HUES64 (cell line): ENCODE measurements around the gene RERE.
A peak's percentile ranks its signal among the peaks of the same experiment; 100 is the strongest.

Experiments
- H3K27ac ChIP-seq: 2 replicates; pipeline ENCODE4 v1.7.0; 2013; ENCODE audit warnings: low read depth, low read length, inconsistent platforms
- H3K27me3 ChIP-seq: 2 replicates; pipeline ENCODE4 v1.6.1; 2013; ENCODE audit warnings: mild to moderate bottlenecking, low read length; ENCODE audit not compliant: insufficient read depth
- H3K36me3 ChIP-seq: 2 replicates; pipeline ENCODE4 v1.6.1; 2013; ENCODE audit warnings: mild to moderate bottlenecking, low read length; ENCODE audit not compliant: insufficient read depth
- H3K4me1 ChIP-seq: 2 replicates; pipeline ENCODE4 v1.6.1; 2013; ENCODE audit warnings: mild to moderate bottlenecking, low read length, moderate library complexity; ENCODE audit not compliant: insufficient read depth
- H3K4me3 ChIP-seq: 2 replicates; pipeline ENCODE4 v1.5.1; 2013; ENCODE audit warnings: mild to moderate bottlenecking, low read length, moderate library complexity
- H3K9ac ChIP-seq: 2 replicates; pipeline ENCODE4 v1.6.1; 2013; ENCODE audit warnings: mild to moderate bottlenecking, low read depth, low read length
- H3K9me3 ChIP-seq: 2 replicates; pipeline ENCODE4 v1.6.1; 2013; ENCODE audit warnings: low read depth, low read length; ENCODE audit not compliant: insufficient read depth
- WGBS: fragments of 150-250, 120-280 bp; methylation state at CpG from one replicate; pipeline ENCODE4 v1.1.7; 2013; ENCODE audit warnings: missing lambda C conversion rate; 5-methylcytosine and 5-hydroxymethylcytosine counted together

The RERE gene

DNA sequence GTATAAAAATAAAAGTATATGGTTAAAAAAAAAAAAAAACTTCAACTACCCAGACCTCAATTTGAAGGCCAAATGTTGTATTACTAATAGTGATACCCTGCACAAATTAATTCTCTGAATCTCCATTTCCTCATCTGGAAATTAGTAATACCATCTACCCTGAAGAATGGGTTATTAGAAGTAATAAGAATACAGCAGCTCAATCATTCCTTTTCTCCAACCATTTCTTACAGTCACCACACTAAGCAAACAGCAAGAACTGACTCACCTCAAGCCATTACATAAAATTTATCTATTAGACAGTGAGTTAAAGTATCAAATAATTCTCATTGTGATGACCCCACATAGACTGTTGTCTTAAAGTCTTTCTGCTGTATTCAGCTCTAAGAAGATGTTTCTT lies 39.6 kb downstream of the RERE start:
- H3K27me3 ChIP-seq: no peaks in the 10 kb centered on the region
- H3K9ac ChIP-seq: no peak overlapping the region
- H3K4me3 ChIP-seq: no peak overlapping the region
- no peak overlapping the region for H3K27ac ChIP-seq
- H3K4me1 ChIP-seq: 0 out of 2 replicates have a peak, but pooled peaks cover 7% of the 10 kb centered on the region
- no peaks in the 10 kb centered on the region for H3K9me3 ChIP-seq
- H3K36me3 ChIP-seq: no peaks in the 10 kb centered on the region

DNA sequence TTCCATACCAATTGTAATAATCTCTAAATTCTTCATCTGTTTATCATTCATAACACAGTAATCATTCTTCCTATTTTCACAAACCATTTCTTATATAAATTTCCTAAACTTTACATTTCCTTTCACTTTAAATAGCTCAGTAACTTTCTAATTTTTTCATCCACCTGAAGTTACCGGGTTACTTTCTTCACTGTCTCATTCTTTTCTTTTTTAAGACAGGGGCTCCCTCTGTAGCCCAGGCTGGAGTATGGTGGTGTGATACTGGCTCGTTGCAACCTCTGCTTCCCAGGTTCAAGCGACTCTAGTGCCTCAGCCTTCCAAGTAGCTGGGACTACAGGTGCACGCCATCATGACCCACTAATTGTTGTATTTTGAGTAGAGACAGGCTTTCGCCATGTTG lies 41.3 kb downstream of the RERE start:
- Histone ChIP-seq H3K4me3 (no peak overlapping the region), H3K27me3 (no peaks in the 10 kb centered on the region), H3K27ac (no peak overlapping the region), H3K4me1 (0 out of 2 replicates have a peak, but pooled peaks cover 7% of the 10 kb centered on the region), H3K9ac (no peak overlapping the region), H3K36me3 (no peaks in the 10 kb centered on the region), H3K9me3 (no peaks in the 10 kb centered on the region)
- 97% methylated on average over 5 of the region's 5 CpGs for WGBS

DNA sequence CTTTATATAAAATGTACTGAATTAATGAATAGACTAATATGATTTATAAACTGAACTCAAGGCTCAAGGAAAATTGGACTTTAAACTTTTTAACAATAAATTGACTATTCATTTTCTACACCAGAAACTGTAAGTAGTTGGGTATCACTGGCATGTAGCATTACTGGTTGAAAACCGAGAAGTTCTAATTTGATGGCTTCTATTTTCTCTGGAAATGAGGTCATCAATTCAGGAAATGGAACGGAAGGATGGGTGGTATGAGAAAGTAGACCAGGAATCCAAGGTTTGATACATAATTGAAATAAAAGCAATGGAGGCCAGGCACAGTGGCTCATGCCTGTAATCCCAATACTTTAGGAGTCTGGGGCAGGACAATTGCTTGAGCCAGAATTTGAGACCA lies 50.4 kb downstream of the RERE start:
- Histone ChIP-seq H3K27ac (no peak overlapping the region), H3K36me3 (no peaks in the 10 kb centered on the region), H3K9me3 (no peaks in the 10 kb centered on the region), H3K27me3 (no peaks in the 10 kb centered on the region), H3K9ac (no peak overlapping the region), H3K4me3 (no peak overlapping the region), H3K4me1 (peaks cover 14% of the 10 kb centered on the region)
- 95% methylated on average over 2 of the region's 2 CpGs for WGBS

GRCh38 chr1:8765198-8765597 lies 52.2 kb downstream of the RERE start:
- Histone ChIP-seq H3K9me3 (no peaks in the 10 kb centered on the region), H3K27me3 (no peaks in the 10 kb centered on the region), H3K36me3 (no peaks in the 10 kb centered on the region), H3K27ac (no peak overlapping the region), H3K9ac (no peak overlapping the region), H3K4me3 (no peak overlapping the region), H3K4me1 (peaks cover 14% of the 10 kb centered on the region)
- WGBS: 100% methylated on average over 3 of the region's 3 CpGs

DNA sequence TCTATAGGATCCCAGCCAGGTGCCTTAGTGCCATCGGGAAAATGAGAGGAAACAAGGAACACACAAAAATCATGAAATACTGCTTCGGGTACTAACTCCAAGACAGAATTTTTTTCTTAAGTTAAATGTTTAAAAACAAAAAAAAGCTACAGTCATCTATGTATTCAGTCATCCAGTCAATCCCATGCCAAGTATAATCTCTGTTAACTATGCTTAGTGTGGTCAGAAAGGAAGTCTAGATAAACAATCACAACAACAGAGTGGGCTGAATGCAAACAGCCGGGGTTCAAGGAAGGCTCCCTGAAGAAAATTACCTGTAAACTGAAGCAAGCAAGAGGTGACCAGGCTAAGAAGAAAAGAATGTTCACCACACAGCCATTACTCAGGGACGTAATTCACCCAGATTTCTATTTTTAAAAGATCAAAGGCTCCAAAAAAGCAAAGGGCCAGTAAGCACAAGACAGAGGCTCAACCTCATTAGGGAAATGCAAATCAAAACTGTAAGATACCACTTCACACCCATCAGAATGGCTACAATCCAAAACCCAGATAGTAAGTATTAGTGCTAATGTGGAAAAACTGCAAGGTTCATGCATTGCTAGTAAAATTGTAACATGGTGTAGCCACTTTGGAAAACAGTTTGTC lies 53.0 kb downstream of the RERE start:
- Histone ChIP-seq H3K27me3 (no peaks in the 10 kb centered on the region), H3K27ac (no peak overlapping the region), H3K36me3 (no peaks in the 10 kb centered on the region), H3K9ac (no peak overlapping the region), H3K4me3 (no peak overlapping the region), H3K9me3 (no peaks in the 10 kb centered on the region), H3K4me1 (peaks cover 14% of the 10 kb centered on the region)
- 78% methylated on average over 3 of the region's 4 CpGs for WGBS

GRCh38 chr1:8763888-8764287 lies 53.6 kb downstream of the RERE start:
- H3K4me3 ChIP-seq: no peak overlapping the region
- H3K27me3 ChIP-seq: no peaks in the 10 kb centered on the region
- H3K9me3 ChIP-seq: no peaks in the 10 kb centered on the region
- H3K36me3 ChIP-seq: no peaks in the 10 kb centered on the region
- peaks cover 14% of the 10 kb centered on the region for H3K4me1 ChIP-seq
- no peak overlapping the region for H3K27ac ChIP-seq
- 88% methylated on average over 3 of the region's 4 CpGs for WGBS
- H3K9ac ChIP-seq: no peak overlapping the region

DNA sequence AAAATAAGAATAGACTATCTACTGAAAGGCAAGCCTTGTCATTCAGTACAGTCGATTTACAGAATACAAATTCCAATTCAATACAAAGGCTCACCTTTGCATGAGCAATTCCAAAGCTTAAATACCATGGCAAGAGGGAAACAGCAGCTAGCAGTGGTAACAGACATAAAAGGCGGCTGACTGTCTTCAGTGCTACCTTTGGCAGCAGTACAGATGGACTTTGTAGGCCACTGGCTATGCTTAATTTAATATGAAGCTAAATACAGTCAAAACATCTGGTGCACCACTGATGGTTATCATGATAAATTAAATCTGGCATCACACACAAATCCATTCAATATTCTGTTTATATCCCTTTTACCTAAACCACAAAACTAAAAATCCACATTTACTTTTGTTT lies 62.4 kb downstream of the RERE start:
- no peaks in the 10 kb centered on the region for H3K9me3 ChIP-seq
- no peak overlapping the region for H3K4me3 ChIP-seq
- H3K27ac ChIP-seq: peak overlapping the region; percentile 14; the same call in 1 of the 2 replicates
- peaks cover 26% of the 10 kb centered on the region for H3K4me1 ChIP-seq
- H3K36me3 ChIP-seq: no peaks in the 10 kb centered on the region
- H3K27me3 ChIP-seq: no peaks in the 10 kb centered on the region
- WGBS: 74% methylated on average over 2 of the region's 2 CpGs
- no peak overlapping the region for H3K9ac ChIP-seq

DNA sequence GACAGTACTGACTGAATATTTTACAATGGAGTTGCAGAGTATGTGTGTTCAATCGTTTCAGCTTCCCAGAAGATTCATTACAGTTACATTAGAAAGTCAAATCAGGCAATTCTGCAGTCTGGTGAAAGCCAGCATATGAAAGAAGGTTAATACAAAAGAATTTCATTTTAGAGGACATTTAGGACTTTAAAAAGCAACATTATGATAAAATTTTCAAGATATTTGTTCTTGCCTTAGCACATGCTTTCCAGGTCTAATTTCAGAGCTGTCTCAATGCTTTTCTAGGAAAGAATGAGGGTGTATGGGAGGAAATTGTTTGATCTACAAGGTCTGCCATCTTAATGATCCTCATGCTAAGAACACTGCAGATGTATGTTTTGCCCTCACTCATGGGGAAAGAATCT lies 63.2 kb downstream of the RERE start:
- 86% methylated on average over 1 of the region's 1 CpG for whole genome bisulfite sequencing
- Histone ChIP-seq H3K36me3 (no peaks in the 10 kb centered on the region), H3K4me1 (peaks cover 26% of the 10 kb centered on the region), H3K4me3 (no peak overlapping the region), H3K9me3 (no peaks in the 10 kb centered on the region), H3K27me3 (no peaks in the 10 kb centered on the region), H3K27ac (no peak overlapping the region; the same call in 1 of the 2 replicates), H3K9ac (no peak overlapping the region)

GRCh38 chr1:8753736-8754135 lies 63.7 kb downstream of the RERE start:
- Histone ChIP-seq H3K4me1 (peaks cover 26% of the 10 kb centered on the region), H3K4me3 (no peak overlapping the region), H3K27ac (no peak overlapping the region; the same call in 1 of the 2 replicates), H3K9ac (no peak overlapping the region), H3K9me3 (no peaks in the 10 kb centered on the region), H3K27me3 (no peaks in the 10 kb centered on the region), H3K36me3 (no peaks in the 10 kb centered on the region)

GRCh38 chr1:8752921-8753713 lies 64.3 kb downstream of the RERE start:
- H3K9ac ChIP-seq: no peak overlapping the region
- no peaks in the 10 kb centered on the region for H3K36me3 ChIP-seq
- no peaks in the 10 kb centered on the region for H3K9me3 ChIP-seq
- no peak overlapping the region for H3K27ac ChIP-seq
- H3K4me3 ChIP-seq: no peak overlapping the region
- peaks cover 26% of the 10 kb centered on the region for H3K4me1 ChIP-seq
- over 99% methylated on average over 5 of the region's 6 CpGs for WGBS
- no peaks in the 10 kb centered on the region for H3K27me3 ChIP-seq

DNA sequence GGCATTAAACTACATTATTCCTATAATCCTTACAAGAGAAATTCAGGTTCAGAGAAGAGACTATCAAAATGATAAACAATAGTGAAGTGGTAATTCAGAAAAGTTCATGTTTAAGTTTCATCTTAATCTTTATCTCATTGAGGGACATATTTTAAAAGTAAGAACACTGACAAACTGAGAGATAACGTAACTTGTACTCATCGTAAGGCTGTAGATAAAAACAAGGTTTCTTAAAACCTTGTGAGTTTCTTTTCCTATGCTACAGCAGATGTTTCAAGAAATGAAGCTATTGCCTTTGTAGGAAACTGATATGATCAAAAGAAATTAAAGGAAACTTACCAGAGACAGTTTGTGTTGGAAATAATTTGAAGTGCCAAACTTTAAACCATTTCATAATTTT lies 65.0 kb downstream of the RERE start:
- Histone ChIP-seq H3K4me3 (no peak overlapping the region), H3K9me3 (no peaks in the 10 kb centered on the region), H3K4me1 (peaks cover 26% of the 10 kb centered on the region), H3K27me3 (no peaks in the 10 kb centered on the region), H3K27ac (no peak overlapping the region), H3K9ac (no peak overlapping the region), H3K36me3 (no peaks in the 10 kb centered on the region)
- WGBS: 94% methylated on average over 2 of the region's 2 CpGs
